HepG2 (cell line): ENCODE data around the gene GPC6. TPM values are rescaled to one million over a fixed set of nuclear protein-coding genes. Genes with fewer than 3 reads are reported as not detected.
A peak's percentile ranks its signal among the peaks of the same experiment; 100 is the strongest.

Experiments used
- ATAC-seq: fragments of 200-7000 bp; cut with Tn5 transposase; 3 replicates; pipeline ENCODE4 v1.9.1; 2020; ENCODE audit warnings: mild to moderate bottlenecking, moderate library complexity
- BruUV-seq: library from RNA; stranded (reverse); fragments of 400-500 nt; replicated peaks from 2 replicates; lab custom pipeline; 2021; lab: Mats Ljungman, UMichigan
- CTCF ChIA-PET: fragments of 300-600 bp; formaldehyde crosslinking; extraction: SDS; loops from one replicate; lab custom pipeline; 2021; ENCODE audit warnings: low total read pairs, inconsistent platforms, low intra/inter-chr PET ratio; lab: Yijun Ruan, JAX
- POLR2A ChIA-PET: fragments of 350-600 bp; sonication (Branson Sonifier 250); formaldehyde crosslinking; loops from one replicate; lab custom pipeline; 2020; ENCODE audit warnings: antibody characterized with exemption, inconsistent platforms; lab: Yijun Ruan, JAX
- DNase-seq: peaks from one replicate; pipeline ENCODE4 v3.0.0-alpha.2; 2015; ENCODE audit warnings: low spot score
- FAIRE-seq: peaks from 3 replicates; lab custom pipeline; 2011; peaks lifted over from hg19 to GRCh38; lab: Jason Lieb, UNC
- H2AFZ ChIP-seq: one replicate; pipeline ENCODE4 v1.6.1; 2011; ENCODE audit warnings: low read length, inconsistent platforms
- H3K27ac ChIP-seq: fragments of 300-600 bp; 3 replicates; pipeline ENCODE4 v1.8.0; 2011; ENCODE audit warnings: mixed run types, mild to moderate bottlenecking, mixed read lengths, low read length, inconsistent platforms; ENCODE audit not compliant: insufficient read depth; ENCODE audit errors: extremely low read length
- H3K27me3 ChIP-seq, 2 experiments: fragments of 200-600 bp in 1 of 2; 2 replicates in 1 of 2; 3 replicates in 1 of 2; pipeline versions ENCODE4 v1.6.0 to v1.8.0; 2011; ENCODE audit warnings: low read length in 2 of 2, mild to moderate bottlenecking in 2 of 2, moderate library complexity in 2 of 2, inconsistent platforms in 1 of 2; ENCODE audit not compliant: insufficient read depth in 2 of 2, control insufficient read depth in 1 of 2
- H3K36me3 ChIP-seq, 2 experiments: fragments of 200-600 bp in 1 of 2; replicated peaks in 1 of 2; 2 replicates in 1 of 2; 3 replicates in 1 of 2; pipeline versions ENCODE4 v1.5.1 to v1.8.0; 2011; ENCODE audit warnings: low read length in 2 of 2, inconsistent platforms in 1 of 2; ENCODE audit not compliant: insufficient read depth in 2 of 2, control insufficient read depth in 1 of 2
- H3K4me1 ChIP-seq: 2 replicates; pipeline ENCODE4 v1.5.1; 2012; ENCODE audit warnings: low read length, inconsistent platforms; ENCODE audit not compliant: insufficient read depth
- H3K4me2 ChIP-seq: 2 replicates; pipeline ENCODE4 v1.6.0; 2011; ENCODE audit warnings: low read depth, low read length, inconsistent platforms
- H3K4me3 ChIP-seq, 3 experiments: fragments of 200-600 bp in 1 of 3; sonication (generic), shearing (Covaris generic) in 1 of 3; replicated peaks in 1 of 3; 2 replicates each; pipeline ENCODE4 v1.5.1; 2011 to 2016; ENCODE audit warnings: low read length in 3 of 3, inconsistent platforms in 2 of 3, low read depth in 2 of 3, mild to moderate bottlenecking in 2 of 3, control low read depth in 1 of 3, mixed read lengths in 1 of 3; ENCODE audit not compliant: insufficient read depth in 1 of 3
- H3K79me2 ChIP-seq: one replicate; pipeline ENCODE4 v1.6.1; 2011; ENCODE audit warnings: low read length, inconsistent platforms; ENCODE audit not compliant: insufficient read depth
- H3K9ac ChIP-seq: 2 replicates; pipeline ENCODE4 v1.6.0; 2011; ENCODE audit warnings: mild to moderate bottlenecking, low read depth, low read length, inconsistent platforms; ENCODE audit not compliant: insufficient read depth
- H3K9me3 ChIP-seq: 2 replicates; pipeline ENCODE4 v1.5.1; 2012; ENCODE audit warnings: mild to moderate bottlenecking, low read length
- H4K20me1 ChIP-seq: 2 replicates; pipeline ENCODE4 v1.6.0; 2011; ENCODE audit warnings: inconsistent platforms, mild to moderate bottlenecking, low read length, moderate library complexity; ENCODE audit not compliant: insufficient read depth
- FOXM1 ChIP-seq: sonication (generic); formaldehyde crosslinking; IDR thresholded peaks from 2 replicates; pipeline ENCODE4 v1.5.0; 2020; ENCODE audit warnings: missing genetic modification reagents
- HNF4A ChIP-seq: sonication (generic); formaldehyde crosslinking; IDR thresholded peaks from 2 replicates; pipeline ENCODE4 v1.4.0; 2020; ENCODE audit warnings: missing genetic modification reagents
- HNF4G ChIP-seq, 2 experiments: sonication (generic) in 1 of 2; formaldehyde crosslinking in 1 of 2; IDR thresholded peaks; 2 replicates each; pipeline versions ENCODE4 v1.4.0 to v1.6.1; 2011 to 2020; ENCODE audit warnings: borderline replicate concordance in 2 of 2, low read depth in 2 of 2, mild to moderate bottlenecking in 2 of 2, low read length in 1 of 2, missing genetic modification reagents in 1 of 2, moderate library complexity in 1 of 2
- ZFP1 ChIP-seq: IDR thresholded peaks from 2 replicates; pipeline ENCODE4 v1.6.1; 2016
- ZFP37 ChIP-seq: sonication (generic); formaldehyde crosslinking; IDR thresholded peaks from 2 replicates; pipeline ENCODE4 v1.4.0; 2020; ENCODE audit warnings: missing genetic modification reagents, borderline replicate concordance
- ZNF17 ChIP-seq: sonication (generic); formaldehyde crosslinking; IDR thresholded peaks from 2 replicates; pipeline ENCODE4 v1.5.0; 2020; ENCODE audit warnings: mild to moderate bottlenecking, missing genetic modification reagents
- ZNF550 ChIP-seq: sonication (generic); formaldehyde crosslinking; IDR thresholded peaks from 2 replicates; pipeline ENCODE4 v1.4.0; 2020; ENCODE audit warnings: mild to moderate bottlenecking, missing genetic modification reagents, borderline replicate concordance
- ZNF784 ChIP-seq: sonication (generic); formaldehyde crosslinking; IDR thresholded peaks from 2 replicates; pipeline ENCODE4 v1.5.1; 2020; ENCODE audit warnings: missing genetic modification reagents, mild to moderate bottlenecking, borderline replicate concordance
- WGBS: methylation state at CpG from one replicate; pipeline ENCODE4 v1.1.6; 2017; ENCODE audit warnings: low lambda C conversion rate; 5-methylcytosine and 5-hydroxymethylcytosine counted together
- in situ Hi-C: cut with HindIII; loops from 2 replicates; pipeline ENCODE4 v1.10.0; 2017; ENCODE audit warnings: low pct_unique_long_range_greater_than_20kb; ENCODE audit not compliant: extremely low pct_ligation_motif_present
- intact Hi-C: fragments of 100-400 bp; cut with micrococcal nuclease; formaldehyde crosslinking; loops from one replicate; pipeline ENCODE4 v1.10.0; 2022; ENCODE audit not compliant: unreplicated experiment
- polyA plus RNA-seq, 8 experiments: library from polyadenylated mRNA; depleted of rRNA in 3 of 8; stranded (reverse) in 7 of 8; unstranded in 1 of 8; fragments of >200 nt; fragmentation: Illumina TruSeq in 4 of 8; extraction: Trizol in 4 of 8; gene quantifications; 2 replicates each; pipeline versions ENCODE4 v1.2.1 to v1.2.3, GENCODE V29; 2011 to 2016; ENCODE audit warnings: low read depth in 4 of 8, missing spikeins in 1 of 8, mixed read lengths in 1 of 8; ENCODE audit not compliant: insufficient read depth in 1 of 8
- total RNA-seq, 5 experiments: library from RNA; depleted of rRNA; stranded (reverse); fragments of >200 nt; fragmentation: Illumina TruSeq; extraction: Trizol; gene quantifications; 2 replicates each; pipeline ENCODE4 v1.2.3, GENCODE V29; 2016; ENCODE audit warnings: low read depth in 1 of 5
- TF ChIP-seq, protein P1 (sequence below): sonication (generic); formaldehyde crosslinking; conservative IDR thresholded peaks from 2 replicates; pipeline ENCODE4 v1.4.0; 2020; ENCODE audit warnings: missing genetic modification reagents
- TF ChIP-seq, protein P2 (sequence below): IDR thresholded peaks from 2 replicates; pipeline ENCODE4 v1.6.1; 2016; ENCODE audit warnings: low read depth

The GPC6 gene
- total and polyA plus RNA-seq, 2 of the 13 experiments (the other 11 are each of a cell fraction or from before 2014, with no cell fraction given) = 24.5 to 33.9 TPM

DNA sequence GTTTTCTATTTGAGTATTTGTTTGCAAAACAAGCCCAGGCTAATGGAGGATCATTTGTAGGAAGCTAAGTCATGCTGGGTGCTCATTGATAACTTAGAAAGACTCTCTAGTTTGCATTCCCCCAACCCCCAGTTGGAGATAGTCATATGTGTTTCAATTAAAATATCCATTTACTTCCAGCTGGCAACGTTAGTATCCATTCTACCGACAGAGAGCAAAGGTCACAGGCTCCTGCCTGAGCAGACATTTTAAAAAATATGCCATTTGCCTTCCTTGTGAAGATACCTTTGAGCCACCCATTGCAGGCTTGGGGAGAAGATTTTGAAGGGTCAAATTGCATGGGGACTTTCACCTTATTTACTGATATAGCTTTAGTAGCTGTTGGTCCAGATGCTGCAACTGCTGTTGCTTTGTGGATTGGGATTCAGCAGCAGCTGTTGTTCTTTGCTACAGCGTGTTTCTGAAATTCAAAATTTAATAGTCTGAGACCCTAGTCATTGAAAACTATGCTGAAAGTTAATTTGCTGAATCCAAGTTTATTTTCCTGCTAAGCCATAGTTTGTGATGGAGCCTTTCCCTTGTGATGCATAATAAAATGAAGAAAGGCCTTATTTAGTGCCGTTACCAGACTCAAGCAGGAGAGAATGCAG, 335.1 kb downstream of the GPC6 start:
- H3K4me1 ChIP-seq = no peaks in the 10 kb centered on the region; the same call in 1 of the 2 replicates
- WGBS = 75% methylated on average over 4 of the region's 4 CpGs
- intact Hi-C loops (no loop called here), in situ Hi-C loops (no loop called here)
- no peaks in the 10 kb centered on the region for H3K79me2 ChIP-seq
- no peak overlapping the region for H3K27ac ChIP-seq
- POLR2A ChIA-PET = no interaction called here
- no TSS peak for BruUV-seq
- H2AFZ ChIP-seq = no peak overlapping the region
- ATAC-seq = no peak
- no peak for TF ChIP-seq ZFP37 (CRISPR knock-in tag)
- TF ChIP-seq, protein P1, sequence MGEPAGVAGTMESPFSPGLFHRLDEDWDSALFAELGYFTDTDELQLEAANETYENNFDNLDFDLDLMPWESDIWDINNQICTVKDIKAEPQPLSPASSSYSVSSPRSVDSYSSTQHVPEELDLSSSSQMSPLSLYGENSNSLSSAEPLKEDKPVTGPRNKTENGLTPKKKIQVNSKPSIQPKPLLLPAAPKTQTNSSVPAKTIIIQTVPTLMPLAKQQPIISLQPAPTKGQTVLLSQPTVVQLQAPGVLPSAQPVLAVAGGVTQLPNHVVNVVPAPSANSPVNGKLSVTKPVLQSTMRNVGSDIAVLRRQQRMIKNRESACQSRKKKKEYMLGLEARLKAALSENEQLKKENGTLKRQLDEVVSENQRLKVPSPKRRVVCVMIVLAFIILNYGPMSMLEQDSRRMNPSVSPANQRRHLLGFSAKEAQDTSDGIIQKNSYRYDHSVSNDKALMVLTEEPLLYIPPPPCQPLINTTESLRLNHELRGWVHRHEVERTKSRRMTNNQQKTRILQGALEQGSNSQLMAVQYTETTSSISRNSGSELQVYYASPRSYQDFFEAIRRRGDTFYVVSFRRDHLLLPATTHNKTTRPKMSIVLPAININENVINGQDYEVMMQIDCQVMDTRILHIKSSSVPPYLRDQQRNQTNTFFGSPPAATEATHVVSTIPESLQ (CRISPR knock-in tag) = no peak
- no peak for TF ChIP-seq FOXM1 (CRISPR knock-in tag)
- 0 out of 2 replicates have a peak, but pooled peaks have one; percentile 7 for TF ChIP-seq HNF4G (IDR thresholded peaks at IDR 0.05; ENCODE audit: borderline replicate concordance, low read depth, low read length)
- TF ChIP-seq HNF4G (CRISPR knock-in tag; IDR thresholded peaks at IDR 0.05; ENCODE audit: borderline replicate concordance, low read depth) = no peak
- TF ChIP-seq ZNF784 (CRISPR knock-in tag) = no peak
- no peak for TF ChIP-seq ZNF17 (CRISPR knock-in tag)
- 0 out of 2 replicates have a peak, but pooled peaks have one; percentile 10 for TF ChIP-seq HNF4A (CRISPR knock-in tag)
- no peak for TF ChIP-seq ZNF550 (CRISPR knock-in tag)
- TF ChIP-seq, protein P2, sequence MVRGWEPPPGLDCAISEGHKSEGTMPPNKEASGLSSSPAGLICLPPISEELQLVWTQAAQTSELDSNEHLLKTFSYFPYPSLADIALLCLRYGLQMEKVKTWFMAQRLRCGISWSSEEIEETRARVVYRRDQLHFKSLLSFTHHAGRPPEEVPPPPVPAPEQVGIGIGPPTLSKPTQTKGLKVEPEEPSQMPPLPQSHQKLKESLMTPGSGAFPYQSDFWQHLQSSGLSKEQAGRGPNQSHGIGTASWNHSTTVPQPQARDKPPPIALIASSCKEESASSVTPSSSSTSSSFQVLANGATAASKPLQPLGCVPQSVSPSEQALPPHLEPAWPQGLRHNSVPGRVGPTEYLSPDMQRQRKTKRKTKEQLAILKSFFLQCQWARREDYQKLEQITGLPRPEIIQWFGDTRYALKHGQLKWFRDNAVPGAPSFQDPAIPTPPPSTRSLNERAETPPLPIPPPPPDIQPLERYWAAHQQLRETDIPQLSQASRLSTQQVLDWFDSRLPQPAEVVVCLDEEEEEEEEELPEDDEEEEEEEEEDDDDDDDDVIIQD (CRISPR knock-in tag) = peak; percentile 50; the same call in 1 of the 2 replicates
- no peak for TF ChIP-seq ZFP1 (CRISPR knock-in tag)
- H3K9ac ChIP-seq = no peak overlapping the region
- no peak overlapping the region for H3K4me3 ChIP-seq
- H3K27me3 ChIP-seq = no peaks in the 10 kb centered on the region
- FAIRE-seq = no peak
- H4K20me1 ChIP-seq = no peaks in the 10 kb centered on the region
- CTCF ChIA-PET = no interaction called here
- no peak for DNase-seq
- H3K4me2 ChIP-seq = no peak overlapping the region
- H3K36me3 ChIP-seq = no peaks in the 10 kb centered on the region
- H3K9me3 ChIP-seq = no peaks in the 10 kb centered on the region
